Measurements from ENCODE around the gene REEP2. TPM values are rescaled to one million over a fixed set of nuclear protein-coding genes. Genes with fewer than 3 reads are reported as not detected.

Gene REEP2
- total and polyA plus RNA-seq, 4 experiments from 2014 or later: 0.57 TPM; not detected in 3

Other genes starting within 250 kb of the REEP2 start
- gene CDC23, start 225.7 kb upstream of the REEP2 start, total RNA-seq: 10 to 100 TPM; 31.9 to 32.5 TPM
- gene CDC23, start 225.7 kb upstream of the REEP2 start, polyA plus RNA-seq: 10 to 100 TPM; 25.5 to 26.3 TPM
- not detected for gene GFRA3, start 164.4 kb upstream of the REEP2 start, total RNA-seq
- not detected for gene GFRA3, start 164.4 kb upstream of the REEP2 start, polyA plus RNA-seq
- gene CDC25C, start 107.3 kb upstream of the REEP2 start, total RNA-seq: not detected
- gene CDC25C, start 107.3 kb upstream of the REEP2 start, polyA plus RNA-seq: not detected
- gene FAM53C, start 100.8 kb upstream of the REEP2 start, total RNA-seq: 10 to 100 TPM; 19.3 to 20.4 TPM
- 10 to 100 TPM; 17.2 to 18.9 TPM for gene FAM53C, start 100.8 kb upstream of the REEP2 start, polyA plus RNA-seq
- 10 to 100 TPM; 84.7 to 85.6 TPM for gene KDM3B, start 86.4 kb upstream of the REEP2 start, total RNA-seq
- gene KDM3B, start 86.4 kb upstream of the REEP2 start, polyA plus RNA-seq: 10 to 100 TPM in 1 of 2 donors, 1 to 10 TPM in 1; 4.1 to 16.7 TPM
- 1 to 10 TPM; 1.1 TPM for gene EGR1, start 26.4 kb downstream of the REEP2 start, total RNA-seq
- gene EGR1, start 26.4 kb downstream of the REEP2 start, polyA plus RNA-seq: 1 to 10 TPM in 1 of 2 donors, not detected in 1; 1.4 TPM
- 10 to 100 TPM; 42.6 to 46.5 TPM for gene ETF1, start 104.2 kb downstream of the REEP2 start, total RNA-seq
- 10 to 100 TPM; 31.1 to 45.2 TPM for gene ETF1, start 104.2 kb downstream of the REEP2 start, polyA plus RNA-seq
- 100 to 1,000 TPM; 144 to 171 TPM for gene HSPA9, start 136.3 kb downstream of the REEP2 start, total RNA-seq
- 100 to 1,000 TPM; 144 to 163 TPM for gene HSPA9, start 136.3 kb downstream of the REEP2 start, polyA plus RNA-seq

Data from CD4-positive, alpha-beta memory T cell (primary cell).